HepG2 (cell line): ENCODE data around the gene SYAP1. TPM values are rescaled to one million over a fixed set of nuclear protein-coding genes. Genes with fewer than 3 reads are reported as not detected.

Source experiments
- CBFB ChIP-seq: sonication (generic); formaldehyde crosslinking; IDR thresholded peaks from 2 replicates; pipeline ENCODE4 v1.4.0; 2020; ENCODE audit warnings: missing genetic modification reagents
- CEBPB ChIP-seq: IDR thresholded peaks from 2 replicates; pipeline ENCODE4 v1.6.1; 2011; ENCODE audit warnings: low read depth, low read length, improper control_type of control experiment, borderline replicate concordance
- CEBPG ChIP-seq: IDR thresholded peaks from 2 replicates; pipeline ENCODE4 v1.6.1; 2016
- ELF4 ChIP-seq: sonication (generic); formaldehyde crosslinking; IDR thresholded peaks from 2 replicates; pipeline ENCODE4 v1.5.0; 2020; ENCODE audit warnings: missing genetic modification reagents, mild to moderate bottlenecking, moderate library complexity, borderline replicate concordance
- ETV5 ChIP-seq: IDR thresholded peaks from 2 replicates; pipeline ENCODE4 v1.6.1; 2018; ENCODE audit warnings: missing biosample characterization, missing genetic modification reagents, inconsistent platforms, borderline replicate concordance
- GATAD2A ChIP-seq: IDR thresholded peaks from 2 replicates; pipeline ENCODE4 v1.6.1; 2016
- HNRNPK ChIP-seq: fragments of 200-400 bp; formaldehyde crosslinking; IDR thresholded peaks from 2 replicates; pipeline ENCODE4 v1.6.1; 2018; ENCODE audit warnings: low read length, low read depth, moderate library complexity, mild to moderate bottlenecking; ENCODE audit not compliant: poor library complexity, severe bottlenecking
- KDM1A ChIP-seq: IDR thresholded peaks from 2 replicates; pipeline ENCODE4 v1.6.1; 2016; ENCODE audit warnings: missing compliant biosample characterization
- KDM2A ChIP-seq: sonication (generic); formaldehyde crosslinking; IDR thresholded peaks from 2 replicates; pipeline ENCODE4 v1.4.0; 2020; ENCODE audit warnings: low read depth, missing genetic modification reagents, borderline replicate concordance
- KLF13 ChIP-seq: sonication (generic); formaldehyde crosslinking; IDR thresholded peaks from 2 replicates; pipeline ENCODE4 v1.4.0; 2020; ENCODE audit warnings: mild to moderate bottlenecking, missing genetic modification reagents
- LCORL ChIP-seq, 2 experiments: fragments of 450-650 bp in 1 of 2; sonication (generic) in 1 of 2; formaldehyde crosslinking in 1 of 2; IDR thresholded peaks; 2 replicates each; pipeline versions ENCODE4 v1.5.0 to v1.6.1; 2017 to 2020; ENCODE audit warnings: antibody characterized with exemption in 1 of 2, missing genetic modification reagents in 1 of 2
- NR2F6 ChIP-seq, 2 experiments: IDR thresholded peaks; 2 replicates each; pipeline ENCODE4 v1.6.1; 2016; ENCODE audit warnings: antibody characterized with exemption in 1 of 2, mild to moderate bottlenecking in 1 of 2
- PCBP1 ChIP-seq: fragments of 200-400 bp; formaldehyde crosslinking; IDR thresholded peaks from 2 replicates; pipeline ENCODE4 v1.6.1; 2017; ENCODE audit warnings: mild to moderate bottlenecking, low read depth, low read length, borderline replicate concordance
- RBFOX2 ChIP-seq: fragments of 200-400 bp; formaldehyde crosslinking; IDR thresholded peaks from 2 replicates; pipeline ENCODE4 v1.6.1; 2017; ENCODE audit warnings: low read depth, mild to moderate bottlenecking, low read length
- SMARCE1 ChIP-seq: fragments of 450-650 bp; IDR thresholded peaks from 2 replicates; pipeline ENCODE4 v1.6.1; 2017; ENCODE audit warnings: borderline replicate concordance
- SRSF1 ChIP-seq: fragments of 200-400 bp; formaldehyde crosslinking; optimal IDR thresholded peaks from 2 replicates; pipeline ENCODE3; 2017; ENCODE audit warnings: mild to moderate bottlenecking, low read depth, low read length, moderate library complexity
- STAT5B ChIP-seq: sonication (generic); formaldehyde crosslinking; IDR thresholded peaks from 2 replicates; pipeline ENCODE4 v1.4.0; 2020; ENCODE audit warnings: missing genetic modification reagents
- ZNF605 ChIP-seq: sonication (generic); formaldehyde crosslinking; IDR thresholded peaks from 2 replicates; pipeline ENCODE4 v1.8.0; 2022; ENCODE audit warnings: mild to moderate bottlenecking, missing genetic modification reagents
- ZNF709 ChIP-seq: sonication (generic); formaldehyde crosslinking; IDR thresholded peaks from 2 replicates; pipeline ENCODE4 v1.5.0; 2020; ENCODE audit warnings: mild to moderate bottlenecking, missing genetic modification reagents
- ZNF772 ChIP-seq: sonication (generic); formaldehyde crosslinking; IDR thresholded peaks from 2 replicates; pipeline ENCODE4 v1.5.0; 2020; ENCODE audit warnings: mild to moderate bottlenecking, missing genetic modification reagents
- polyA plus RNA-seq, 8 experiments: library from polyadenylated mRNA; depleted of rRNA in 3 of 8; stranded (reverse) in 7 of 8; unstranded in 1 of 8; fragments of >200 nt; fragmentation: Illumina TruSeq in 4 of 8; extraction: Trizol in 4 of 8; gene quantifications; 2 replicates each; pipeline versions ENCODE4 v1.2.1 to v1.2.3, GENCODE V29; 2011 to 2016; ENCODE audit warnings: low read depth in 4 of 8, missing spikeins in 1 of 8, mixed read lengths in 1 of 8; ENCODE audit not compliant: insufficient read depth in 1 of 8
- total RNA-seq, 5 experiments: library from RNA; depleted of rRNA; stranded (reverse); fragments of >200 nt; fragmentation: Illumina TruSeq; extraction: Trizol; gene quantifications; 2 replicates each; pipeline ENCODE4 v1.2.3, GENCODE V29; 2016; ENCODE audit warnings: low read depth in 1 of 5
- TF ChIP-seq, protein P1 (sequence below): IDR thresholded peaks from 2 replicates; pipeline ENCODE4 v1.6.1; 2016; ENCODE audit warnings: low read depth, borderline replicate concordance
- TF ChIP-seq, protein P2 (sequence below): IDR thresholded peaks from 2 replicates; pipeline ENCODE4 v1.6.1; 2012; ENCODE audit warnings: inconsistent platforms
- TF ChIP-seq, protein P3 (sequence below): sonication (generic); formaldehyde crosslinking; conservative IDR thresholded peaks from 2 replicates; pipeline ENCODE4 v1.8.0; 2022; ENCODE audit warnings: mild to moderate bottlenecking, moderate library complexity, missing genetic modification reagents
- TF ChIP-seq, protein P4 (sequence below): sonication (generic); formaldehyde crosslinking; IDR thresholded peaks from 2 replicates; pipeline ENCODE4 v1.8.0; 2022; ENCODE audit warnings: missing genetic modification reagents, mild to moderate bottlenecking, moderate library complexity, borderline replicate concordance
- TF ChIP-seq, protein P5 (sequence below): IDR thresholded peaks from 2 replicates; pipeline ENCODE4 v1.6.1; 2018; ENCODE audit warnings: missing genetic modification reagents

The SYAP1 gene
- total and polyA plus RNA-seq, 2 of the 13 experiments (the other 11 are each of a cell fraction or from before 2014, with no cell fraction given), result 4.9 to 18.5 TPM

DNA sequence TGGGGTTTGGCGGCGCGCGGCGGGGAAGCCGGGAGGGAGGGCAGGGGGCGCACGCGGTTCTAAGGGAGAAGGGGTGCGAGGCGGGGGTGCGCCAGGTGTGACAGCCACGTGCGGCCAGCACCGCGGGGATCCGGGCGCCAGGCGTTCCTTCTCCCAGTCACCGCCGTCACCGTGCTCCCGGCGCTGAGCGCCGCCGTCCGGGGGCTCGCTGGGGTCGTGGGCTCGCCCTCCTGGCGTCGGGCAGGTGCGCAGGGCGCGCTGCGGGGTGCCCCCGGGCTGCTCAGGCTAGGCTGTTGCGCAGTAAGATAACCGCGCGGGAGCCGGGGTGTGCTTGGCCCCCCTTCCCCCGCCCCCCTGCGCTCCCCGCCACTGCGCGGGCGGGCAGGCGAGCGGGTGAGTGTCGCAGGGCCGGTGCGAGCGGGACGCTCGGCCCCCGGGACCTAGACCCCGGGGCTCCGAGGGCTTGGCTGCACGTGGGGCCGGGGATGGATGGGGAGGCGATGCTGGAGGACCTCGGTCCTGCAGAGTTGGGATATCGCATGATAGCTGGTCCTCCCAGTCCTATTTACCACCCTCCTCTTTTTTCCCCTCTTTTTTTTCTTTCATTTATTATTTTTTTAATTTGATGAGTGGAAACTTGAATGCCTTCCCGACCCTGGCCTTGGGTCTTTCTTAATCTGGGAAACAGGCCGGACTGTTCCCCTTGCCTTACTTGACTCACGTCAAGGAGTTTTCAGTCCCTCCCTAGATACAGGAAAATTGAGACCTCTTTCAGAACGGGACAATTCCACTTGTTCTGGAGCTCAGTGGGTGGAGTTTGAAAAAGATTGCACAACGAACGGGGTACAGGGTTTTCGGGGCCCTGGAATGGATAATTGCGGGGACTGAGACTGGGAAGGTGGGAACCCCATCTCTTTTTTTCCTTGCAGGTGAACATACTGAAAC is 67.7 kb downstream of the SYAP1 start (continued):
- TF ChIP-seq PCBP1 (no peak), HNRNPK (peak; percentile 57), CEBPB (peak; percentile 21; the same call in 1 of the 2 replicates), ETV5 (CRISPR knock-in tag) (no peak), ELF4 (CRISPR knock-in tag) (no peak), LCORL (IDR thresholded peaks at IDR 0.05) (no peak), LCORL (CRISPR knock-in tag; IDR thresholded peaks at IDR 0.05) (no peak), NR2F6 (IDR thresholded peaks at IDR 0.05) (no peak), NR2F6 (CRISPR knock-in tag; IDR thresholded peaks at IDR 0.05) (no peak), RBFOX2 (no peak), KDM2A (CRISPR knock-in tag) (no peak), STAT5B (no peak), CBFB (CRISPR knock-in tag) (no peak), CEBPG (CRISPR knock-in tag) (peak; percentile 27), GATAD2A (CRISPR knock-in tag) (no peak), ZNF772 (CRISPR knock-in tag) (no peak), SMARCE1 (no peak), ZNF709 (CRISPR knock-in tag) (0 out of 2 replicates have a peak, but pooled peaks have one; percentile 13), ZNF605 (CRISPR knock-in tag) (no peak), KDM1A (CRISPR knock-in tag) (no peak), SRSF1 (no peak), KLF13 (CRISPR knock-in tag) (no peak)
- TF ChIP-seq, protein P1, sequence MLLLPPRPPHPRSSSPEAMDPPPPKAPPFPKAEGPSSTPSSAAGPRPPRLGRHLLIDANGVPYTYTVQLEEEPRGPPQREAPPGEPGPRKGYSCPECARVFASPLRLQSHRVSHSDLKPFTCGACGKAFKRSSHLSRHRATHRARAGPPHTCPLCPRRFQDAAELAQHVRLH (CRISPR knock-in tag), result no peak
- TF ChIP-seq, protein P2, sequence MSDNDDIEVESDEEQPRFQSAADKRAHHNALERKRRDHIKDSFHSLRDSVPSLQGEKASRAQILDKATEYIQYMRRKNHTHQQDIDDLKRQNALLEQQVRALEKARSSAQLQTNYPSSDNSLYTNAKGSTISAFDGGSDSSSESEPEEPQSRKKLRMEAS, result peak; percentile 40; the same call in 1 of the 2 replicates
- TF ChIP-seq, protein P3, sequence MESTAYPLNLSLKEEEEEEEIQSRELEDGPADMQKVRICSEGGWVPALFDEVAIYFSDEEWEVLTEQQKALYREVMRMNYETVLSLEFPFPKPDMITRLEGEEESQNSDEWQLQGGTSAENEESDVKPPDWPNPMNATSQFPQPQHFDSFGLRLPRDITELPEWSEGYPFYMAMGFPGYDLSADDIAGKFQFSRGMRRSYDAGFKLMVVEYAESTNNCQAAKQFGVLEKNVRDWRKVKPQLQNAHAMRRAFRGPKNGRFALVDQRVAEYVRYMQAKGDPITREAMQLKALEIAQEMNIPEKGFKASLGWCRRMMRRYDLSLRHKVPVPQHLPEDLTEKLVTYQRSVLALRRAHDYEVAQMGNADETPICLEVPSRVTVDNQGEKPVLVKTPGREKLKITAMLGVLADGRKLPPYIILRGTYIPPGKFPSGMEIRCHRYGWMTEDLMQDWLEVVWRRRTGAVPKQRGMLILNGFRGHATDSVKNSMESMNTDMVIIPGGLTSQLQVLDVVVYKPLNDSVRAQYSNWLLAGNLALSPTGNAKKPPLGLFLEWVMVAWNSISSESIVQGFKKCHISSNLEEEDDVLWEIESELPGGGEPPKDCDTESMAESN, result no peak
- TF ChIP-seq, protein P4, sequence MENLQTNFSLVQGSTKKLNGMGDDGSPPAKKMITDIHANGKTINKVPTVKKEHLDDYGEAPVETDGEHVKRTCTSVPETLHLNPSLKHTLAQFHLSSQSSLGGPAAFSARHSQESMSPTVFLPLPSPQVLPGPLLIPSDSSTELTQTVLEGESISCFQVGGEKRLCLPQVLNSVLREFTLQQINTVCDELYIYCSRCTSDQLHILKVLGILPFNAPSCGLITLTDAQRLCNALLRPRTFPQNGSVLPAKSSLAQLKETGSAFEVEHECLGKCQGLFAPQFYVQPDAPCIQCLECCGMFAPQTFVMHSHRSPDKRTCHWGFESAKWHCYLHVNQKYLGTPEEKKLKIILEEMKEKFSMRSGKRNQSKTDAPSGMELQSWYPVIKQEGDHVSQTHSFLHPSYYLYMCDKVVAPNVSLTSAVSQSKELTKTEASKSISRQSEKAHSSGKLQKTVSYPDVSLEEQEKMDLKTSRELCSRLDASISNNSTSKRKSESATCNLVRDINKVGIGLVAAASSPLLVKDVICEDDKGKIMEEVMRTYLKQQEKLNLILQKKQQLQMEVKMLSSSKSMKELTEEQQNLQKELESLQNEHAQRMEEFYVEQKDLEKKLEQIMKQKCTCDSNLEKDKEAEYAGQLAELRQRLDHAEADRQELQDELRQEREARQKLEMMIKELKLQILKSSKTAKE, result no peak
- TF ChIP-seq, protein P5, sequence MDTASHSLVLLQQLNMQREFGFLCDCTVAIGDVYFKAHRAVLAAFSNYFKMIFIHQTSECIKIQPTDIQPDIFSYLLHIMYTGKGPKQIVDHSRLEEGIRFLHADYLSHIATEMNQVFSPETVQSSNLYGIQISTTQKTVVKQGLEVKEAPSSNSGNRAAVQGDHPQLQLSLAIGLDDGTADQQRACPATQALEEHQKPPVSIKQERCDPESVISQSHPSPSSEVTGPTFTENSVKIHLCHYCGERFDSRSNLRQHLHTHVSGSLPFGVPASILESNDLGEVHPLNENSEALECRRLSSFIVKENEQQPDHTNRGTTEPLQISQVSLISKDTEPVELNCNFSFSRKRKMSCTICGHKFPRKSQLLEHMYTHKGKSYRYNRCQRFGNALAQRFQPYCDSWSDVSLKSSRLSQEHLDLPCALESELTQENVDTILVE (CRISPR knock-in tag), result no peak
